ENCODE measurements around the gene CAMK1D. TPM values are rescaled to one million over a fixed set of nuclear protein-coding genes. Genes with fewer than 3 reads are reported as not detected.

Gene CAMK1D
- polyA plus RNA-seq, 2 of the 4 experiments (the other 2 are of a cell fraction): 6.6 to 12.5 TPM

- Histone ChIP-seq H3K4me3 (no peak overlapping the region), H3K4me2 (peak overlapping the region; percentile 39), H3K9me3 (no peaks in the 10 kb centered on the region), H3K27ac (peak overlapping the region in 1 of 2 experiments; percentile 53; a peak in 3 of 6 replicates), H3K4me1 (peaks cover 44% of the 10 kb centered on the region)
- ChIA-PET CTCF (interaction anchor here (1.4 to 1.6 kb wide), 2 partner anchors 18 to 423 kb away, joined by 4 to 5 read pairs; no protein-coding TSS in a partner anchor), POLR2A (no interaction called here)
- DNase-seq (ENCODE audit: low read depth in 1 of 2, low spot score in 1 of 2) (no peak), ATAC-seq (no peak; a peak in 1 of 6 replicates), FAIRE-seq (no peak)
- WGBS (ENCODE audit: missing lambda C conversion rate): 93% methylated on average over 8 of the region's 8 CpGs
- TF ChIP-seq BCL3 (IDR thresholded peaks at IDR 0.05) (no peak), CHD4 (IDR thresholded peaks at IDR 0.05; ENCODE audit: borderline replicate concordance) (no peak), MAFK (IDR thresholded peaks at IDR 0.05; ENCODE audit: partially characterized antibody) (no peak), CTCF (IDR thresholded peaks at IDR 0.05) (no peak), POLR2A (IDR thresholded peaks at IDR 0.05; ENCODE audit: low read length) (no peak), ZNF302 (CRISPR knock-in tag; IDR thresholded peaks at IDR 0.05) (no peak), SMC3 (IDR thresholded peaks at IDR 0.05) (no peak)
These were observed 288.3 kb downstream of the CAMK1D start for GRCh38 chr10:12637649-12638048.

- ChIA-PET POLR2A (no interaction called here), CTCF (interaction anchor here (1.0 to 1.6 kb wide), 3 partner anchors 17 to 424 kb away, joined by 3 to 5 read pairs (median 4); no protein-coding TSS in a partner anchor)
- Histone ChIP-seq H3K4me1 (peaks cover 41% of the 10 kb centered on the region), H3K4me2 (peak overlapping the region; percentile 39), H3K27ac (peak overlapping the region in 1 of 2 experiments; percentile 53; a peak in 3 of 6 replicates), H3K9me3 (no peaks in the 10 kb centered on the region), H3K4me3 (no peak overlapping the region)
- no peak for FAIRE-seq
- DNase-seq (ENCODE audit: low read depth in 1 of 2, low spot score in 1 of 2): peak in 1 of 2 experiments; percentile 51
- ATAC-seq: peak in 1 of 2 experiments; percentile 49; a peak in 4 of 6 replicates
- TF ChIP-seq, protein P1, sequence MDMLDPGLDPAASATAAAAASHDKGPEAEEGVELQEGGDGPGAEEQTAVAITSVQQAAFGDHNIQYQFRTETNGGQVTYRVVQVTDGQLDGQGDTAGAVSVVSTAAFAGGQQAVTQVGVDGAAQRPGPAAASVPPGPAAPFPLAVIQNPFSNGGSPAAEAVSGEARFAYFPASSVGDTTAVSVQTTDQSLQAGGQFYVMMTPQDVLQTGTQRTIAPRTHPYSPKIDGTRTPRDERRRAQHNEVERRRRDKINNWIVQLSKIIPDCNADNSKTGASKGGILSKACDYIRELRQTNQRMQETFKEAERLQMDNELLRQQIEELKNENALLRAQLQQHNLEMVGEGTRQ (IDR thresholded peaks at IDR 0.05): no peak
- no peak for TF ChIP-seq RARB (CRISPR knock-in tag; IDR thresholded peaks at IDR 0.05)
- TF ChIP-seq ELK1 (IDR thresholded peaks at IDR 0.05; ENCODE audit: low read depth, low read length): no peak
- no peak for TF ChIP-seq BCL3 (IDR thresholded peaks at IDR 0.05)
- TF ChIP-seq SMC3 (IDR thresholded peaks at IDR 0.05): no peak
- no peak for TF ChIP-seq ZC3H11A (IDR thresholded peaks at IDR 0.05)
- TF ChIP-seq NR3C1 (IDR thresholded peaks at IDR 0.05): no peak
- 61% methylated on average over 7 of the region's 7 CpGs for WGBS (ENCODE audit: missing lambda C conversion rate)
These were observed 288.8 kb downstream of the CAMK1D start for GRCh38 chr10:12638103-12638502.

DNA sequence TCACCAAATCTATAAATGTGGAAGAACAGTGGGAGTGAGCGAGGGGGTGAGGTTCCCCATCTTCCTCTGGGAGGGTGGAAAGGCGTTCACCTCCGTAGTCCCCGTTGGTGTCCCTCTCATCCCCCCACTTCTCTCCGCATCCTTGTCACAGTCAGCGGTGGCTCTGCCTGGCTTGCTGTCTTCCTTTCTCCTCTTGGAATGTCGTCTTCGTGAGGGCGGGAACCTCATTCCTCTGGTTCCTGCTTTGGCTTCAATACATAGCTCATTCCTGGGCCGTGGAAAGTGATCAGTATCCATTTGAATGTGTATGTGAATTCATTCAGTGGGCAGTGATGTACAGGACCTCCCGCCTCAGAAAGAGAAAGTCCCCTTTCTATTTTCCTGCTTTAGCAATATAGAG, 289.4 kb downstream of the CAMK1D start:
- no peaks in the 10 kb centered on the region for H3K9me3 ChIP-seq
- H3K4me1 ChIP-seq: peaks cover 41% of the 10 kb centered on the region
- no peak for FAIRE-seq
- ATAC-seq: no peak
- TF ChIP-seq JUNB (IDR thresholded peaks at IDR 0.05) (no peak), MAFK (IDR thresholded peaks at IDR 0.05; ENCODE audit: partially characterized antibody) (no peak)
- DNase-seq (ENCODE audit: low read depth in 1 of 2, low spot score in 1 of 2): no peak
- POLR2A ChIA-PET: no interaction called here
- peak overlapping the region in 1 of 2 experiments; percentile 53; a peak in 1 of 6 replicates for H3K27ac ChIP-seq
- WGBS (ENCODE audit: missing lambda C conversion rate): 93% methylated on average over 11 of the region's 11 CpGs
- CTCF ChIA-PET: interaction anchor here (1.0 to 1.7 kb wide), 5 partner anchors 10 to 424 kb away, joined by 3 to 5 read pairs (median 4); no protein-coding TSS in a partner anchor
- H3K4me3 ChIP-seq: no peak overlapping the region
- H3K4me2 ChIP-seq: no peak overlapping the region
